Activated CD4-positive, CD25-positive, alpha-beta regulatory T cell treated with anti-CD3 and anti-CD28 coated beads, Interleukin-2, amount 50 U/mL, for 16 hours (primary cell): ENCODE data around the gene EZR.
"Not testable (repeated sequence)": the region's sequence is repeated elsewhere in the genome, so short reads cannot be mapped to it uniquely, and the experiment has no call there.

ENCODE experiments used
- DNase-seq: peaks from one replicate; pipeline ENCODE4 v3.0.0-alpha.2; 2020; ENCODE audit warnings: low read depth, low spot score

The EZR gene

DNA sequence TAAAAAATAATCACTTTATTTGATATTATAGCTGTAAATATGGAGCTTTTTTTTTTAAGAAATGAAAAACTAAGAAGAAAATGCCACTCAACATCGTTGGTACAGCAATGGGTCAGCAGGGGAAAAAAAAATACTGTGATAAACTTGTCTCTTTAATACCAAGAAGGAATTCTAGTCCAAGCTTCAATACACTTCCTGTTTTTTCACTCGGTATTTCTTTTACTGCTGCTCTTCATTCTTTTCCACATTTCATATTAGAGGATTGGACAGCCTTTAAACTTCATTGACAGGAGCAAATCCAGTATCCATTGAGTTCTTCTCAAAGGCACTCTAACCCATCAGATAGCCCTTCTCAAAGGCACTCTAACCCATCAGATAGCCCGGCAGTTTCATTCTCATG lies 22.2 kb upstream of the EZR start:
- DNase-seq, result no peak

DNA sequence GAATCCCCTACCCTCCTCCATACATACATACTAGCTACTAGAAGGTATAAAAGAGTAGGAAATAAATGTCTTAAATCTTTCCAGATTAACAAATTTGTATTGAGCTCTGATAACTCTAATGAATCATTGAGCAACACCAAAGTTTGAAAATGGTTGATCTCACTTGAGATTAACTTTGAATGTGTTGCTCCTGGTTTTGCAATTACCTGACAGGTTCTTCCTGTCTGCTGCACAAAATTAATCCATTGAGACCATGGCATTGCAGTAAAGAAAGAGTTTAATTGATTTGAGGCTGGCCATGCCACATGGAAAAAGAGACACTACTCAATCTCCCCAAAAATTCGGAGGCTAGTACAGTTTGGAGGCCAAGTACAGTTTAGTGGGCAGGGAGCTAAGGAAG lies 21.3 kb upstream of the EZR start:
- DNase-seq, result no peak

DNA sequence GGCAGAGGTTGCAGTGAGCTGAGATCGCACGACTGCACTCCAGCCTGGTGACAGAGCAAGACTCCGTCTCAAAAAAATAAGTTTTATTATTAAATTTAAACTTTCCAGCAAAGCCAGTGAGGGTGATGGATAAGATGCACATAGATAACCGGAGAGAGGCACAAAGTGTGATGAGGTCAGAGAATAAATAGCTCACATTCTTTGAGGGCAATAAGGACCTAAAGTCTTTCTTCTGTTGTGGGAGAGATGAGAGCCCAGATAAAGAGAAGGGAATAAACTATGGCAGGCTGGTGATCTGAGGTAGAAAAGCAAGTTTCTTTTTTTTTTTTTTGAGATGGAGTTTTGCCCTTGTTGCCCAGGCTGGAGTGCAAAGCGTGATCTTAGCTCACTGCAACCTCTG lies 20.6 kb upstream of the EZR start:
- no peak for DNase-seq

DNA sequence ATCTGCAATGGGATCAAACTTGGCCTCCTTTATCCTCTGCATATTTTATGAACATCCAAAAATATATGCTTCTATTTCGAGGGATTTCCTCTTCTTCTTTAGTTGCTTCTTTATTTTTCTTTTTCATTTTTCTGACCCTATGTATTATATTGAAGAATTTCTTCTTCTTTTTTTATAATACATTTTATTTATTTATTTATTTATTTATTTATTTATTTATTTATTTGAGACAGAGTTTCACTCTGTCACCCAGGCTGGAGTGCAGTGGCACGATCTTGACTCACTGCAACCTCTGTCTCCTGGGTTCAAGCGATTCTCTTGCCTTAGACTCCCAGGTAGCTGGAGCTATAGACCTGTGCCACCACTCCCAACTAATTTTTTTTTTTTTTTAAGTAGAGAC lies 19.6 kb upstream of the EZR start:
- DNase-seq, result not testable (repeated sequence)

DNA sequence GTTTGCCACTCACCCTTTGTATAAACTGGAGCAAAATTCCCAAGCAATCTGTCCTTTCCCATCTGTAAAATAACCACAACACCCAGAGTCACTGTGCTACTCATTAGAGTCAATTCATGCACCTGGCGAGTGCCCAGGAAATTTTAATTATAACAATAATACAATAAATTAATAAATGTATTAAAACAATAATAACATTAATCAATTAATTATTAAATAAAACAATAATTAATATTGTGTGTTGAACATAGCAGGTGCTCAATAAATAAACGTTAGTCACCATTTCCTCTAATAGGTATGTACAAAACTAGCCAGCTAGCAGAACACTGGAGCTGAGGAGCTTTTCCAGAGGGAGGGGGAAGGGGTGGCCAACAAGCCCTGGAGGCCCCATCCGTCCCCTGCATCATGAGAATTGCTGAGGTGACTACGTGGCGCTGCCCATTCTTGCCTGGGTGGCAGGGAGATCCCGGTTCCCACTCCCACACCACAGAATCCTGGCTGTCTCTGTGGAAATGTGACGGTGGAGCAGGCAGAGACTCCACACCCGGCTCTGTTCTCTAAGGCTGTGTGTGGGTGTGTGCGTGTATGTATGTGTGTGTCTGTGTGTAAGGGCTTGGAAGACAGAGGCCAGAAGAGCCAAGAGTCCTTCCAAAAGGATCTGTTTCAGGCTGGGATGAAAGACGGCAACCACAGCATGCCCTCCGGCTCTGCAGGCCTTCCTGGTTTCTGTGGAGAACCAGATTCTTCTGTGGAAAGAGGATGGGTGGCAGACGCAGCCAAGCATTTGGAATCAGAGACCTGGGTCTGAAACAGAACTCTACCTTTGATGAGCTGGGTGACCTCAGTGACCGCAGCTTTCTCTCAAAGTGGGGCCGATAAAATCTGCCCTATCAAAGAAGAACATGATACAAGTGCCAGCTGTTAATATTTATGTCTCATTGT lies 18.8 kb upstream of the EZR start:
- no peak for DNase-seq

DNA sequence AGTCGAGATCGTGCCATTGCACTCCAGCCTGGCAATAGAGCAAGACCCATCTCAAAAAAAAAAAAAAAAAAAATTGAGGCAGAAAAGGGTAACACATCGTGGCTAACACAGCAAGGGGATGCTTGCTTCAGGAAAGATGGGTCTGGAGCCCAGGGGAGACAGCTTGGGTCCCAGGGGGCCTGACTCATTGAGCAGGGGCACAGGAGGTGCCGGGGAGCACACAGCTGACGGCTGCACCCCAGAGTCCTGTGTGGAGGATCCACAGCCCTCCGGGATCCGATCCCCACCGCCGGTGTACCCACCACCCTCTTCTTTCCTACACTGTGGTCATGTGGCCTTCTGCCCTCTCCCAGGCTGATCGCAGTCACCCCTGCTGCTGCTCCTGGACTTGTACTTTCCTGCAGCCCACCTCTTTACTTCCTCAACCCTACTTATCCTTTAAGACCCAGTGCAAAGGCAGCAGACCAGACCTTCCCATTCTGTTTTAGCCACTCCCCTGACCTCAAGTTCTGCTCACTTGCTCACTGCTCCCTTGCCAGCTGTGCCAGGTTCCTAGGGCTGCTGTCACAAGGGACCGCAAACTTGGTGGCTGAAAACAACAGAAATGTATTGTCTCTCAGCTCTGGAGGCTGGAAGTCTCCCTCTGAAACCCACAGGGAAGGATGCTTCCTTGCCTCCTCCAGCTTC lies 17.6 kb upstream of the EZR start:
- no peak for DNase-seq

DNA sequence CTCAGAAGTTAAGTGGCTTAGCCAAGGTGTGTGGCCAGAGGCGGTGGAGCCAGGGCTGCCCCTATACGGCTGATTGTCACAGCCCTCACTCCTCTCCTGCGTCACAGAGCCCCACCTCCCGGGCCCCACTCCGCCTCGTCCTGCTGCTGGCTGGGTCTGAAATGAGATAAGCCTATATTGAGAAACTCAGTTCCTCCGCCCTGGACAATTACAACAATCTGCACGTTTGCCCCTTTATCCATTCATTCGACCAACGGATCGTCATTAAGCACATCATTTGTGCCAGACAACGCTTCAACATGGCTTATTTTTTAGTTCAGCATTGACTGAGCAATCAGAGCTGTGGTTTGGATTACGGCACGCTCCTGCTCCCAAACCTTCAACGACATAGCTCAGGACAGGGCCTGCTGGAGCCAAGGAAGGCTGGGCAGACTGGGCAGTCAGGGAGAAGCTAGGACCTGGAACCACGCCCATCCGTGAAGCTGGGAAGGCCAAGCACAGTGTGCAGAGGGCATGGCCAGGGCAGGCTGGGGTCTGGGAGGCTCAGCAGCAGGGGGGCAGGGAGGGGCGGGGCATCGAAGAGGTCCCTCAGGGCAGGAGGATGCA lies 16.6 kb upstream of the EZR start:
- no peak for DNase-seq

DNA sequence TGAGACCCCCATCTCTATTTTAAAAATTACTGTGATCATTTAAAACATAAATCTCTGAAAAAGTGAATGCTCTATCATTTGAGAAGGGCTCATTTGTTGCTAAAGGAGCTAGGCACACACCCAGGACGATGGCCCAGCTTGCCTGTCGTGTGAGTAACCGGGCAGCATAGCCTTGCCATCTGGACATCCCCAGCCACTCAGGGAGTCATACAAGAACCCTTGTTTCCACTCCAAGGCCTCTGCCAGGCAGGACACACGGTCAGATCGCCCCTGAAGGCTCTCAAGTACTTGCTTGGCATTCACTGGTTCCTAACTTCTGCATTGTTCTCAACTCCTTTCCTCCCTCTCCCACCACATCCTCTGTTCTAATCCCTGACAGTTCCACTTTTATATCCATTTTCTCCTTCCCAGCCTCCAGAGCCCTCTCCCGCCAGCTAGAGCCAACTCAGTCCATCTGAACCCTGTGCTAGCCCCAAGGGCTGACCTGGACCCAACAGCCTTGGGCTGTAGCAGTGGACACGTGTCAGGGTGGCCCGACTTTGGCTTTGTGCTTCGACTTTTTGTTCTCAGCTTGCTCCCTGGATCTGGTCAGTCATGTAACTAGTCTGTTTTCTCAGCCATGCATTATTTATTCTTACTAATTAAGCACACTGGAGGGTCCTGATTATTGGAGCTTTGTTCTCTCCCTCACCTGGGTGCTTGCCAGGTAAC lies 15.7 kb upstream of the EZR start:
- DNase-seq, result no peak

DNA sequence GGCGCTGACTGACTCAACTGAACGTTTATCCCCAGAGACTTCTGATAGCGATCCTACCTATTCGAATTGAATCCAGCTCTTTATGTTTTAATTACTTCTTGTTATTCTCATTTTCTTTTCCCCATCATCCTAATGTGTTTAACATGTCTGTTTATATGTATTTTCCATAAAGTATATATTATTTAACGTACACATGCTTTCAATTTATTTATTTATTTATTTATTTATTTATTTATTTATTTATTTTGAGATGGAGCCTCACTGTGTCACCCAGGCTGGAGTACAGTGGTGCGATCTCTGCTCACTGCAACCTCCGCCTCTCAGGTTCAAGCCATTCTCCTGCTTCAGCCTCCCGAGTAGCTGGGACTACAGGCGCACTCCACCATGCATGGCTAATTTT lies 13.6 kb upstream of the EZR start:
- DNase-seq, result not testable (repeated sequence)

DNA sequence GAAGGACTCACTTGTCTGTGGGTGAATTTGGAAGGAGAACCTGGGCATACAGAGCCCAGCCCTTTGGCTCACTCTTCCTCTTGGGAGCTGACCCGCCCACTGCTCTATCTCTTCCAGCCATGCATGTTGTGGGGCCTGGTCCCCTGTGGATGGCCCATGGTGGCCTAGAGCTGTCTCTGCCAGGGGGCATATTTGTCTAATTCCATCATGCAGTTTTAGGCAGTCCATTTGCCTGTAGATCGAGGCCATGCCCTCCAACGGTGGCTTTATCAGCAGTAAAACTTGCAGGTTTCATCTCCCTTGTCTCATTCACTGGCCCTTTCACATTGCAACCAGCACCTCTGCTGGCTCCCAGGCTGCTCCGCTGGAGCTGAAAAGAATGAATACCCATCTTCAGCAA lies 12.9 kb upstream of the EZR start:
- no peak for DNase-seq

DNA sequence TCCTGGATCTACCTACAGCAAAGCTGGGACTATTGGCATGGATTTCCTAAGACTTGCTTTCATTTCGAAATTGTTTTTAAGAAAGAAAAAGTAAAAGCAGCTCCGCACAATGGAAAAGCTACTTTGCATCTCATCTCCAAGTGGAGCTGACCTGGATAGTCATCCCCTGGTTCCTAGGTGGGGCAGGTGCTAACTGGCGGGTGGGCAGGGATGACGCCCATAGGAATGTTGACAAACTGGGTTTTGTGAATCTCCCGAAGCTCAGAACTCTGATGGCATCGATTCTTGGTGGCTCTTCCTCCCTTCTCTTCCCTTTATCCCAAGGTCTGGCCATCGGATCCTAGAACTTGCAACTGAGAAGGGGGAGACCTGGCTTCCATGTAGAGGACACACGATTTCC lies 12.4 kb upstream of the EZR start:
- no peak for DNase-seq

DNA sequence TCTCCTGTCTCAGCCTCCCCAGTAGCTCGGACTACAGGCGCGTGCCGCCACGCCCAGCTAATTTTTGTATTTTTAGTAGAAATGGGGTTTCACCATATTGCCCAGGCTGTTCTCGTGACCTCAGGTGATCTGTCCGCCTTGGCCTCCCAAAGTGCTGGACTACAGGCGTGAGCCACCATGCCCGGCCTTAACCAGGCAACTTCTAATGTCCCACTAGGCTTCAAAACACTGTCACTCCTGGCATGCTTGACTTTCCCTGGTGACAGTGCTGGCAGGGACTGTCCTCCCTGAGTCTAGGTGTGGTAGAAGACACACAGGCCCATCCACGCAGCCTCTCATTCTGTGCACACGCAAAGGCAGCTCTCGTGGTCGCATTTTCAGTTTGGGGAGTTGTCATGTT lies 11.6 kb upstream of the EZR start:
- no peak for DNase-seq

DNA sequence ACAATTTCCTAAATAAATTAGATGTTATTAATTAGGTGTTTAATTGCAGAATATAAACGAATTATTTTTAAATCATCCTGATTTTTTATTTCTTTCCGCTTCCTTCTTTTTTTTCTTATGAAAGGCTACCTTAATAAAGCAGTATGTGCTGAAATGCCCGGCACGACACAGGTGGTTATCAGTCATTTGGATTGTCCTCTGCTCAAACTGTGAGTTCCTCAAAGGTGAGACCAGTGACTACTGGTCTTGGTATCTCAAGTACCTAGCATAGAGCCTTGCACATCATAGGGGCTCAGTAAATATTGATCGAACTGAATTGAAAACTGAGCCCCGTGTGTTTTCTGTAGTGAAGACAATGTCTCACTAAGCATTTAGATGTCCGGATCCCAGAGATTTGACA lies 9.6 kb upstream of the EZR start:
- no peak for DNase-seq

DNA sequence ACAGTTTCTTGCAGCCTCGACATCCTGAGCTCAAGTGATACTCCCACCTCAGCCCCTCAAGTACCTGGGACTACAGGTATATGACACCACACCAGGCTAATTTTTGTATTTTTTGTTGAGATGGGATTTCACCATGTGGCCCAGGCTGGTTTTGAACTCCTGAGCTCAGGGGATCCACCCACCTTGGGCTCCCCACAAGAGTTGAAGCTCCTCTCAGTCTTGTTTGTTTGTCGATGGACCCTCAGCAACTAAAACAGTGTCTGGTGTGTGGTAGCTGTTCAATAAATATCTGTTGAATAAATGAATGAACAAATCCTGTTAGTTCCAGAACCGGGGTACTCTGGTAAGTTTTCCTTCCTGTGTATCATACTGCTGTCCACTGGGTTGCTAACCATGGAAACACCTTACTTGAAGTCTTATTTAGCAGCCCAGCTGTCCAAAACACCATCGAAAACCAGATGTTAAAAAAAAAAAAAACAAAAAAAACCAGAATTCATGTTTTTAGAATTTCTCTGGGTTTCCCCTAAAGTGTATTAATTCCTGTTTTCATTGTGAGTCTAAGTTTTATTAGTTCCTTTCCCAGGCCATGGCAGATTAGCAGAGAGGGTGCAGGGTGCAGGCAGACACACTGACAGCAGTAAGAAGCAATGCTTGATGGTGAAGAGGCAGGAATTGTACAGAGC lies 7.8 kb upstream of the EZR start:
- DNase-seq, result no peak

DNA sequence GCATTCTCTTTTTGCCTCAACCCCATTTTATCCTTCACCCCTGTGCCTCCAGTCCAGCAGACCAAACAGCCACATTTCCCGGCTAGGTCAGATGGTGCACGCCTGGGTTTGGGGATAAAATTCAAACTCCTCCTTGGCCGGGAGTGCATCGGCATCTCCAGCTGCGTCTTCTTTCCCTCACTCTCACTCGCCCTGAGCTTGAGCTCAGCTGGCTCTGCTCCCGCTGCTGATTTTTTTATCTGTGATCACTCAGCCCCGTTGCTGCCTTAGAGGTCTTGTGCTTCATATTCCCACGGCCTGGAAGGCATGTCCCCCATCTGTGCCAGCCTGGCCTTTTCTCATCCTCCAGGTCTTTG lies 6.8 kb upstream of the EZR start:
- no peak for DNase-seq

DNA sequence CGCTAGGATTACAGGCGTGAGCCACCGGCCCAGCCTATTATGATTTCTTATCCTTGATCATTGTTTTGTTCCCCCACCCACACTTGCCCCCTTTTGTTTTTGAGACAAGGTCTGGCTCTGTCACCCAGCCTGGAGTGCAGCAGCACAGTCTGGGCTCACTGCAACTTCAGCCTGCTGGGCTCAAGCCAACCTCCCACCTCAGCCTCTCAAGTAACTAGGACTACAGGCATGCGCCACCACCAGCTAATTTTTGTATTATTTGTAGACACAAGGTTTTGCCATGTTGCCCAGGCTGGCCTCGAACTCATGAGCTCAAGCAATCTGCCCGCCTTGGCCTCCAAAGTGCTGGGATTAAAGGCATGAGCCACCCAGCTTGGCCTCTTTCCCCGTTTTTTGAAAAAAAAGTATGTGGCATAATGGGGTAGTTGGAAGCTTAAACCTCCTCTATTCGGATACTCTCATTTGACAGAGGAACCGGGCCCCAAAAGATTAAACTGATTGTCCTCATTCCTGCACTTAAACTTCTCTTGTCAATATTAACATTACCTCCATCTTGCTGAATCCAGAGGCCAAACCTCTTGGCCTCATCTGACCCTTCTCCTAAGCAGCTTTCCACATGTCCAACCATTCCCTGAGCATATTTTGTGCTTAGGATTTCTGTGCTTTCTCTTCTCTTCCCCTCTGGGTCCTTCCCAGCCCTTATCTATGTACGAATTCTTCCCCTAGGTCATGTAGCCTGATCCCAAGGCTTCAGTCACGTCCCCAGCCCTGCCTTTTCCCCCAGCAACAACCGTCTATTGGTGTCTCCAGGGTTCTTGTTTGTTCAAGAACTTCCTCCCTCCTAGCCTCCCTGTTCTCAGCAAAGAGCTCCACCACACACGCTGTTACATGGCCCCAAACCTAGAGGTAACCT lies 6.1 kb upstream of the EZR start:
- DNase-seq, result no peak

DNA sequence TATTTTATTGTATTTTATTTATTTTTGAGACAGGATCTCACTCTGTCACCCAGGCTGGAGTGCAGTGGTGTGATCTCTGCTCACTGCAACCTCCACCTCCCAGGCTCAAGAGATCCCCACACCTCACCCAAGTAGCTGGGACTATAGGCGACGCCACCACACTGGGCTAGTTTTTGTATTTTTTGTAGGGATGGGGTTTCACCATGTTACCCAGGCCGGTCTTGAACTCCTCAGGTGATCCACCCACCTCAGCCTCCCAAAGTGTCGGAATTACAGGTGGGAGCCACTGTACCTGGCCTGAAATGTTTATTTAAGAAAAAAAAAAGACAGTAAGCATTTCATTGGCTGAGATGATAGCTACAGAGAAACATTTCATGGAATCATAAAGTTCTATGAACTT lies 4.4 kb upstream of the EZR start:
- not testable (repeated sequence) for DNase-seq

DNA sequence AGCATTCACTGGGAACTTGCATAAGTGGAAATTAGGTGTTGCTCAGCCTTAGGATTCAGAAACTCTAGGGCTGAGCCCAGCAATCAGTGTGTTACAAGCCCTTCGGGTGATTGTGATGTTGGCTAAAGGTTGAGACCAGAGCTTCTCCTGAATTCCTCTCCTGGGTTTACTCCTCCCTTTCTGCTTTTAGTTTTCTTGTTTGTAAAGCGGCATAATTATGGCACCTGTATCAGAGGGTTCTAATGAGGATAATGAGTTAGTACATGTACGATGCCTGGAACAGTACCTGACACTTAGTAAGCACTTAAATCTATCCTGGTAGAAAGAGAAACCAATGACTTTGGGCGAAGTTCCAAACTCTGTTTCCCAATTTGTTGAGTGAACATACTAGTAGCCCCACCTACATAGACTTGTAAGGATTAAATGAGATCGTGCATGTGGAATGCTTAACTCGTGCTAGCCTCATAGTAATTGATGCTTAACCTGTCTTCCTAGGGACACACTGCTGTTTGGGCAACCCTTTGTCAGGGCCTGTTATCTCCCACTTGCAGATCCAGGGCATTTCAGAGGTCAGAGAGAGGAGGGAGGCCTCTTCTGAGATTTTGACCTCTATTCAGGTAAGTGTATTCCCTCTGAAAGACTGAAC lies 932 bp upstream of the EZR start:
- no peak for DNase-seq

DNA sequence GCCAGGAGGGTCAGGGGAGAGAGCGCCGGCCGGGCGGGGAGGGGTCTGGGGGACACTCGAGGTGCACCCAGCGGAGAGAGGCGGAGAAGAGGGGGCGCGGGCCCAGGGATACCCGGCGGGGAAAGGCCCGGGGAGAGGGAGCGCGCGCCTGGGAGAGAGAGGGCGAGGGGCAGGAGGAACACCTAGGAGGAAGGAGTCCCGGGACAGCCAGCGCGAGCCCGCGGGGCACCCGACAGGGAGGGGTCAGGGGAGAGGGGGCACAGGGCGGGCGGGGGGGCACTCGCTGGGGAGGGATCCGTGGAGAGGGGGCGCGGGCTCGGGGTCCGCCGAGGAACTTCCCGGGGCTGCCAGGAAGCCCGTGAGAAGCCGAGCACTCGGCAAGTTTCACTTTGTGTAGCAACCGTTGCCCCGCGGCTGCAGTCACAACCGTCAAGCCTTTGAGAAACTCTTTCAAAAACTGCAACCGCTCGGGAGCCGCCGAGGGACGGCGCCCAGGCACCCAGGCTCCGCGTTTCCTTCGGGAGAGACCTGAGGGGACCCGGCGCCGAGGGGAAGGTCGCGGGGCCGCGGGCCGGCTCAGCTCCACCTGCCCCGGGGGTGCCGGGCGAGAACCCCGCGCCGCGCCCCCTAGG lies 471 bp downstream of the EZR start:
- DNase-seq, result no peak
